Measurements from ENCODE around the gene UPP1. TPM values are rescaled to one million over a fixed set of nuclear protein-coding genes. Genes with fewer than 3 reads are reported as not detected.

The UPP1 gene
- total RNA-seq, 1 experiment from 2014 or later = 71.9 TPM

DNA sequence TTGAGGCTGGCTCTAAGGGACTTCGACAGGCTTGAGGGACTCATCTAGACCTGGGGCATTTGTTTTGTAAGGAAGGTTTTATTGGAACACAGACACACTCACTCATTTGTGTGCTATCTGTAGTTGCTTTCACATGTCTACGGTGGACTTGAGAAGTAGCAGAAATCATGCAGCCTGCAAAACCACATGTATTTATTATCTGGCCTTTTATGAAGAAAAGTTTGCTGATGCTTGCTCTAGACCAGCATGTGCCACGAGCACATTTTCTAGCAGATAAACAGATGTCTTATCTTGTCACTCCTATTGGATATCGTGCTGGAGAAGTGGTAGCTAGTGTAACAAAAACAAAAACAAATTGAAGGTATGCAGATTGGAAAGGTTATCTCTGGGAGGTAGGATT, 9.8 kb downstream of the UPP1 start:
- BruUV-seq (replicated peaks) = no TSS peak
- ATAC-seq (no peak), DNase-seq (no peak)
- 0 out of 2 replicates have a peak, but pooled peaks cover 3% of the 10 kb centered on the region for H4K20me1 ChIP-seq (ENCODE audit: low read length)
- no peaks in the 10 kb centered on the region for H3K9me3 ChIP-seq (ENCODE audit: low read length)
- no peaks in the 10 kb centered on the region for H3K27me3 ChIP-seq (ENCODE audit: low read length)
- H3K9me2 ChIP-seq (replicated peaks; ENCODE audit: low read length) = no peaks in the 10 kb centered on the region
- TF ChIP-seq EZH2 (IDR thresholded peaks at IDR 0.05; ENCODE audit: low read length, unreplicated experiment) (no peak), CTCF (conservative IDR thresholded peaks at IDR 0.05; ENCODE audit: low read depth, low read length) (no peak), EZH2phosphoT487 (IDR thresholded peaks at IDR 0.05; ENCODE audit: borderline replicate concordance, low read length) (no peak)
- no peak overlapping the region for H2AFZ ChIP-seq (ENCODE audit: low read length)
- no peaks in the 10 kb centered on the region for H3F3A ChIP-seq (ENCODE audit: low read length, unreplicated experiment)
- H3K9ac ChIP-seq (ENCODE audit: low read length) = no peak overlapping the region
- intact Hi-C loops (cut with micrococcal nuclease) = no loop called here
- POLR2A ChIA-PET (ENCODE audit: unreplicated experiment) = no interaction called here
- H3K4me2 ChIP-seq (ENCODE audit: low read length) = no peak overlapping the region
- CTCF ChIA-PET = no interaction called here
- no peaks in the 10 kb centered on the region for H3K79me2 ChIP-seq (ENCODE audit: low read length)
- H3K4me3 ChIP-seq (ENCODE audit: low read length) = no peak overlapping the region
- H3K36me3 ChIP-seq (ENCODE audit: low read depth, low read length) = peaks cover 64% of the 10 kb centered on the region
- H3K27ac ChIP-seq (ENCODE audit: low read length) = no peak overlapping the region
- peaks cover 15% of the 10 kb centered on the region for H3K4me1 ChIP-seq (ENCODE audit: insufficient read depth, low read length)

- Histone ChIP-seq H3K9ac (ENCODE audit: low read length) (no peak overlapping the region), H2AFZ (ENCODE audit: low read length) (no peak overlapping the region), H3K79me2 (ENCODE audit: low read length) (no peaks in the 10 kb centered on the region), H3K4me1 (ENCODE audit: insufficient read depth, low read length) (peaks cover 8% of the 10 kb centered on the region), H3K27ac (ENCODE audit: low read length) (no peak overlapping the region), H3K9me3 (ENCODE audit: low read length) (no peaks in the 10 kb centered on the region), H3K4me2 (ENCODE audit: low read length) (no peak overlapping the region), H4K20me1 (ENCODE audit: low read length) (0 out of 2 replicates have a peak, but pooled peaks cover 3% of the 10 kb centered on the region), H3F3A (ENCODE audit: low read length, unreplicated experiment) (no peaks in the 10 kb centered on the region), H3K9me2 (replicated peaks; ENCODE audit: low read length) (no peaks in the 10 kb centered on the region), H3K27me3 (ENCODE audit: low read length) (no peaks in the 10 kb centered on the region), H3K36me3 (ENCODE audit: low read depth, low read length) (peaks cover 63% of the 10 kb centered on the region), H3K4me3 (ENCODE audit: low read length) (no peak overlapping the region)
- intact Hi-C loops (cut with micrococcal nuclease) = no loop called here
- TF ChIP-seq CTCF (conservative IDR thresholded peaks at IDR 0.05; ENCODE audit: low read depth, low read length) (no peak), EZH2 (IDR thresholded peaks at IDR 0.05; ENCODE audit: low read length, unreplicated experiment) (no peak), EZH2phosphoT487 (IDR thresholded peaks at IDR 0.05; ENCODE audit: borderline replicate concordance, low read length) (no peak)
- DNase-seq = no peak
- BruUV-seq (replicated peaks) = no TSS peak
- POLR2A ChIA-PET (ENCODE audit: unreplicated experiment) = no interaction called here
- CTCF ChIA-PET = no interaction called here
- no peak for ATAC-seq
These were observed 10.7 kb downstream of the UPP1 start for GRCh38 chr7:48099781-48100180.

- ATAC-seq (no peak), DNase-seq (no peak)
- H3K4me1 ChIP-seq (ENCODE audit: insufficient read depth, low read length) = no peaks in the 10 kb centered on the region
- H3K36me3 ChIP-seq (ENCODE audit: low read depth, low read length) = peaks cover 54% of the 10 kb centered on the region
- H3K4me3 ChIP-seq (ENCODE audit: low read length) = no peak overlapping the region
- H3K27ac ChIP-seq (ENCODE audit: low read length) = no peak overlapping the region
- no peaks in the 10 kb centered on the region for H3K9me3 ChIP-seq (ENCODE audit: low read length)
- no peaks in the 10 kb centered on the region for H3K79me2 ChIP-seq (ENCODE audit: low read length)
- H3F3A ChIP-seq (ENCODE audit: low read length, unreplicated experiment) = no peaks in the 10 kb centered on the region
- no peak overlapping the region for H3K9ac ChIP-seq (ENCODE audit: low read length)
- ChIA-PET POLR2A (ENCODE audit: unreplicated experiment) (no interaction called here), CTCF (no interaction called here)
- no peak overlapping the region for H3K4me2 ChIP-seq (ENCODE audit: low read length)
- TF ChIP-seq EZH2 (IDR thresholded peaks at IDR 0.05; ENCODE audit: low read length, unreplicated experiment) (no peak), EZH2phosphoT487 (IDR thresholded peaks at IDR 0.05; ENCODE audit: borderline replicate concordance, low read length) (no peak), CTCF (conservative IDR thresholded peaks at IDR 0.05; ENCODE audit: low read depth, low read length) (no peak)
- H3K27me3 ChIP-seq (ENCODE audit: low read length) = no peaks in the 10 kb centered on the region
- no peak overlapping the region for H2AFZ ChIP-seq (ENCODE audit: low read length)
- no peaks in the 10 kb centered on the region for H3K9me2 ChIP-seq (replicated peaks; ENCODE audit: low read length)
- intact Hi-C loops (cut with micrococcal nuclease) = no loop called here
- no TSS peak for BruUV-seq (replicated peaks)
- 0 out of 2 replicates have a peak, but pooled peaks cover 3% of the 10 kb centered on the region for H4K20me1 ChIP-seq (ENCODE audit: low read length)
These were observed 12.3 kb downstream of the UPP1 start for GRCh38 chr7:48101352-48101751.

Measured in PC-3 (cell line).